Lower leg skin (tissue), 4 donors: ENCODE data around the gene ZSCAN29. TPM values are rescaled to one million over a fixed set of nuclear protein-coding genes. Genes with fewer than 3 reads are reported as not detected.
"Not testable (repeated sequence)": the region's sequence is repeated elsewhere in the genome, so short reads cannot be mapped to it uniquely, and the experiment has no call there.

Experiments
- DNase-seq, 2 donors: peaks; one replicate each; pipeline ENCODE4 v3.0.0-alpha.2; 2019; ENCODE audit warnings: low spot score in 2 of 2
- H3K4me3 ChIP-seq: fragments of 200-600 bp; sonication (generic); 2 replicates; pipeline ENCODE4 v1.5.1; 2017; ENCODE audit warnings: mild to moderate bottlenecking, low read depth; ENCODE audit not compliant: poor library complexity, severe bottlenecking
- CTCF ChIP-seq, 3 donors: fragments of 450-650 bp; IDR thresholded peaks; one replicate each; pipeline ENCODE4 v1.5.1; 2016; ENCODE audit warnings: antibody characterized with exemption in 3 of 3, mild to moderate bottlenecking in 3 of 3, moderate library complexity in 2 of 3
- POLR2A ChIP-seq, 2 donors: fragments of 450-650 bp; IDR thresholded peaks; one replicate each; pipeline ENCODE4 v1.6.1; 2016 to 2017; ENCODE audit warnings: antibody characterized with exemption in 2 of 2, mild to moderate bottlenecking in 1 of 2, moderate library complexity in 1 of 2
- WGBS, 2 donors: methylation state at CpG; one replicate each; pipeline ENCODE4 v1.1.5; 2018; 5-methylcytosine and 5-hydroxymethylcytosine counted together
- intact Hi-C: fragments of 100-400 bp; cut with DNase I; formaldehyde crosslinking; loops from one replicate; pipeline ENCODE4 v1.15.0; 2023; ENCODE audit warnings: low total_unique reads
- total RNA-seq, 4 donors: library from RNA; depleted of rRNA; stranded (reverse); fragments of >200 nt; gene quantifications; one replicate each; pipeline ENCODE4 v1.1.0, GENCODE V29; 2016

The ZSCAN29 gene
- total RNA-seq, 4 donors from 2014 or later: 9.6 to 20.6 (median 12.9) TPM

GRCh38 chr15:43408789-43409188, 37.9 kb upstream of the ZSCAN29 start:
- intact Hi-C loops: no loop called here
- TF ChIP-seq POLR2A (IDR thresholded peaks at IDR 0.05) (no peak), CTCF (IDR thresholded peaks at IDR 0.05) (no peak)
- no peak overlapping the region for H3K4me3 ChIP-seq
- 87 to 93% methylated on average over 4 of the region's 4 CpGs for WGBS, 2 donors
- DNase-seq: no peak

- no peak for TF ChIP-seq POLR2A (IDR thresholded peaks at IDR 0.05)
- no peak for TF ChIP-seq CTCF (IDR thresholded peaks at IDR 0.05)
- intact Hi-C loops: no loop called here
- DNase-seq: no peak
- H3K4me3 ChIP-seq: no peak overlapping the region
- WGBS, 2 donors: 82 to 92% methylated on average over 2 of the region's 2 CpGs
These were observed 36.0 kb upstream of the ZSCAN29 start for GRCh38 chr15:43406808-43407207.

GRCh38 chr15:43406189-43406588, 35.3 kb upstream of the ZSCAN29 start:
- TF ChIP-seq CTCF (IDR thresholded peaks at IDR 0.05): no peak
- TF ChIP-seq POLR2A (IDR thresholded peaks at IDR 0.05): no peak
- intact Hi-C loops: no loop called here
- no peak for DNase-seq
- no peak overlapping the region for H3K4me3 ChIP-seq
- WGBS, 2 donors: 50 to 71% methylated on average over 2 of the region's 2 CpGs

GRCh38 chr15:43404130-43404529, 33.3 kb upstream of the ZSCAN29 start:
- no peak overlapping the region for H3K4me3 ChIP-seq
- no peak for DNase-seq
- TF ChIP-seq CTCF (IDR thresholded peaks at IDR 0.05) (no peak), POLR2A (IDR thresholded peaks at IDR 0.05) (no peak)
- 81 to 85% methylated on average over 5 of the region's 5 CpGs for WGBS, 2 donors
- intact Hi-C loops: no loop called here

- H3K4me3 ChIP-seq: no peak overlapping the region
- WGBS, 2 donors: 87 to 88% methylated on average over 8 of the region's 8 CpGs
- intact Hi-C loops: no loop called here
- TF ChIP-seq POLR2A (IDR thresholded peaks at IDR 0.05): no peak
- TF ChIP-seq CTCF (IDR thresholded peaks at IDR 0.05): no peak
- DNase-seq: no peak
These were observed 32.8 kb upstream of the ZSCAN29 start for GRCh38 chr15:43403616-43404015.

- no peak for DNase-seq
- TF ChIP-seq POLR2A (IDR thresholded peaks at IDR 0.05) (no peak), CTCF (IDR thresholded peaks at IDR 0.05) (no peak)
- intact Hi-C loops: no loop called here
- no peak overlapping the region for H3K4me3 ChIP-seq
- 64 to 78% methylated on average over 3 of the region's 3 CpGs for WGBS, 2 donors
These were observed 31.4 kb upstream of the ZSCAN29 start for GRCh38 chr15:43402255-43402654.

GRCh38 chr15:43393592-43393991, 22.7 kb upstream of the ZSCAN29 start:
- H3K4me3 ChIP-seq, intact Hi-C loops, DNase-seq: not testable (repeated sequence)
- WGBS, 2 donors: 96 to 98% methylated on average over 6 of the region's 6 CpGs
